GM21390 (cell line): ENCODE results near the gene SNAP47.

Experiments used
- ATAC-seq: cut with Tn5 transposase; IDR thresholded peaks from one replicate; pipeline ENCODE4 v1.9.1; 2021; ENCODE audit not compliant: unreplicated experiment

Gene SNAP47

GRCh38 chr1:227748496-227749182 is 13.4 kb downstream of the SNAP47 start:
- no peak for ATAC-seq

- ATAC-seq, result no peak
These were observed 14.0 kb downstream of the SNAP47 start for GRCh38 chr1:227749225-227749624.

- no peak for ATAC-seq
These were observed 14.9 kb downstream of the SNAP47 start for GRCh38 chr1:227749916-227750710.

GRCh38 chr1:227753999-227754711 is 18.9 kb downstream of the SNAP47 start:
- no peak for ATAC-seq

GRCh38 chr1:227754958-227755357 is 19.7 kb downstream of the SNAP47 start:
- no peak for ATAC-seq

GRCh38 chr1:227756172-227756959 is 21.1 kb downstream of the SNAP47 start:
- ATAC-seq, result no peak

GRCh38 chr1:227757781-227758180 is 22.5 kb downstream of the SNAP47 start:
- no peak for ATAC-seq

GRCh38 chr1:227758366-227758765 is 23.1 kb downstream of the SNAP47 start:
- peak; percentile 41 for ATAC-seq

- no peak for ATAC-seq
These were observed 24.4 kb downstream of the SNAP47 start for GRCh38 chr1:227759341-227760300.

- ATAC-seq, result no peak
These were observed 25.1 kb downstream of the SNAP47 start for GRCh38 chr1:227760377-227760776.

- ATAC-seq, result no peak
These were observed 26.5 kb downstream of the SNAP47 start for GRCh38 chr1:227761621-227762230.

- peak; percentile 82 for ATAC-seq
These were observed 27.1 kb downstream of the SNAP47 start for GRCh38 chr1:227762231-227762911.

GRCh38 chr1:227763246-227764018 is 28.2 kb downstream of the SNAP47 start:
- no peak for ATAC-seq

- no peak for ATAC-seq
These were observed 28.8 kb downstream of the SNAP47 start for GRCh38 chr1:227764019-227764391.

GRCh38 chr1:227765261-227766014 is 30.2 kb downstream of the SNAP47 start:
- no peak for ATAC-seq

GRCh38 chr1:227766015-227766634 is 30.9 kb downstream of the SNAP47 start:
- ATAC-seq, result no peak
